SU-DHL-6 (cell line): ENCODE measurements around the gene SLC9A9.

Experiments
- EZH2phosphoT487 ChIP-seq: fragments of 200-600 bp; sonication (generic), shearing (Covaris generic); conservative IDR thresholded peaks from 2 replicates; pipeline ENCODE4 v1.6.1; 2018; ENCODE audit warnings: mild to moderate bottlenecking, antibody characterized with exemption, low read length, moderate library complexity, mixed read lengths
- TF ChIP-seq, protein P1 (sequence below): fragments of 200-600 bp; sonication (generic); IDR thresholded peaks from one replicate; pipeline ENCODE4 v1.5.1; 2017; ENCODE audit warnings: antibody characterized with exemption, mild to moderate bottlenecking, low read length, moderate library complexity; ENCODE audit not compliant: insufficient read depth, poor library complexity, severe bottlenecking

- TF ChIP-seq, protein P1, sequence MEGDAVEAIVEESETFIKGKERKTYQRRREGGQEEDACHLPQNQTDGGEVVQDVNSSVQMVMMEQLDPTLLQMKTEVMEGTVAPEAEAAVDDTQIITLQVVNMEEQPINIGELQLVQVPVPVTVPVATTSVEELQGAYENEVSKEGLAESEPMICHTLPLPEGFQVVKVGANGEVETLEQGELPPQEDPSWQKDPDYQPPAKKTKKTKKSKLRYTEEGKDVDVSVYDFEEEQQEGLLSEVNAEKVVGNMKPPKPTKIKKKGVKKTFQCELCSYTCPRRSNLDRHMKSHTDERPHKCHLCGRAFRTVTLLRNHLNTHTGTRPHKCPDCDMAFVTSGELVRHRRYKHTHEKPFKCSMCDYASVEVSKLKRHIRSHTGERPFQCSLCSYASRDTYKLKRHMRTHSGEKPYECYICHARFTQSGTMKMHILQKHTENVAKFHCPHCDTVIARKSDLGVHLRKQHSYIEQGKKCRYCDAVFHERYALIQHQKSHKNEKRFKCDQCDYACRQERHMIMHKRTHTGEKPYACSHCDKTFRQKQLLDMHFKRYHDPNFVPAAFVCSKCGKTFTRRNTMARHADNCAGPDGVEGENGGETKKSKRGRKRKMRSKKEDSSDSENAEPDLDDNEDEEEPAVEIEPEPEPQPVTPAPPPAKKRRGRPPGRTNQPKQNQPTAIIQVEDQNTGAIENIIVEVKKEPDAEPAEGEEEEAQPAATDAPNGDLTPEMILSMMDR, result no peak
- TF ChIP-seq EZH2phosphoT487, result no peak
Observed at GRCh38 chr3:143771939-143772338, 76.3 kb downstream of the SLC9A9 start.
